HepG2 (cell line): ENCODE measurements around the gene MST1. TPM values are rescaled to one million over a fixed set of nuclear protein-coding genes. Genes with fewer than 3 reads are reported as not detected.

Experiments
- DPF2 ChIP-seq: sonication (generic); formaldehyde crosslinking; IDR thresholded peaks from 2 replicates; pipeline ENCODE4 v1.4.0; 2020; ENCODE audit warnings: mild to moderate bottlenecking, low read depth, missing genetic modification reagents, borderline replicate concordance
- ETS1 ChIP-seq: sonication (generic); formaldehyde crosslinking; IDR thresholded peaks from 2 replicates; pipeline ENCODE4 v1.4.0; 2020; ENCODE audit warnings: missing genetic modification reagents
- HBP1 ChIP-seq: IDR thresholded peaks from 2 replicates; pipeline ENCODE4 v1.6.1; 2016; ENCODE audit warnings: low read depth, control low read depth
- IKZF5 ChIP-seq: IDR thresholded peaks from 2 replicates; pipeline ENCODE4 v1.6.1; 2018; ENCODE audit warnings: missing genetic modification reagents, mild to moderate bottlenecking, missing compliant biosample characterization
- ISX ChIP-seq: sonication (generic); formaldehyde crosslinking; conservative IDR thresholded peaks from 2 replicates; pipeline ENCODE4 v1.5.0; 2020; ENCODE audit warnings: missing genetic modification reagents
- MTERF4 ChIP-seq: sonication (generic); formaldehyde crosslinking; IDR thresholded peaks from 2 replicates; pipeline ENCODE4 v1.8.0; 2023; ENCODE audit warnings: mild to moderate bottlenecking, missing genetic modification reagents
- MYPOP ChIP-seq: sonication (generic); formaldehyde crosslinking; IDR thresholded peaks from 2 replicates; pipeline ENCODE4 v1.8.1; 2023; ENCODE audit warnings: mild to moderate bottlenecking, moderate library complexity, missing genetic modification reagents
- NKX3-1 ChIP-seq: sonication (generic); formaldehyde crosslinking; IDR thresholded peaks from 2 replicates; pipeline ENCODE4 v1.5.0; 2020; ENCODE audit warnings: missing genetic modification reagents
- PAXIP1 ChIP-seq: sonication (generic); formaldehyde crosslinking; conservative IDR thresholded peaks from 2 replicates; pipeline ENCODE4 v1.4.0; 2020; ENCODE audit warnings: mild to moderate bottlenecking, missing genetic modification reagents, moderate library complexity
- RBM39 ChIP-seq: fragments of 200-400 bp; formaldehyde crosslinking; IDR thresholded peaks from one replicate; pipeline ENCODE4 v1.6.1; 2018; ENCODE audit warnings: antibody characterized with exemption, mild to moderate bottlenecking, low read depth, low read length; ENCODE audit not compliant: poor library complexity, severe bottlenecking
- SKI ChIP-seq: fragments of 450-650 bp; IDR thresholded peaks from one replicate; pipeline ENCODE4 v1.6.1; 2018; ENCODE audit warnings: mild to moderate bottlenecking; ENCODE audit not compliant: partially characterized antibody
- SNAPC5 ChIP-seq: sonication (generic); formaldehyde crosslinking; IDR thresholded peaks from 2 replicates; pipeline ENCODE4 v1.8.1; 2023; ENCODE audit warnings: mild to moderate bottlenecking, missing genetic modification reagents, borderline replicate concordance
- TARDBP ChIP-seq: sonication (generic); formaldehyde crosslinking; IDR thresholded peaks from 2 replicates; pipeline ENCODE4 v1.8.0; 2022; ENCODE audit warnings: mild to moderate bottlenecking, missing genetic modification reagents
- ZBTB33 ChIP-seq: sonication (generic); formaldehyde crosslinking; IDR thresholded peaks from 2 replicates; pipeline ENCODE4 v1.4.0; 2020; ENCODE audit warnings: missing genetic modification reagents
- ZNF230 ChIP-seq: sonication (generic); formaldehyde crosslinking; IDR thresholded peaks from 2 replicates; pipeline ENCODE4 v1.4.0; 2020; ENCODE audit warnings: mild to moderate bottlenecking, missing genetic modification reagents
- ZNF317 ChIP-seq: sonication (generic); formaldehyde crosslinking; IDR thresholded peaks from 2 replicates; pipeline ENCODE4 v1.5.0; 2020; ENCODE audit warnings: mild to moderate bottlenecking, missing genetic modification reagents
- ZNF775 ChIP-seq: sonication (generic); formaldehyde crosslinking; IDR thresholded peaks from 2 replicates; pipeline ENCODE4 v1.4.0; 2020; ENCODE audit warnings: missing genetic modification reagents, mild to moderate bottlenecking, moderate library complexity, borderline replicate concordance
- polyA plus RNA-seq, 8 experiments: library from polyadenylated mRNA; depleted of rRNA in 3 of 8; stranded (reverse) in 7 of 8; unstranded in 1 of 8; fragments of >200 nt; fragmentation: Illumina TruSeq in 4 of 8; extraction: Trizol in 4 of 8; gene quantifications; 2 replicates each; pipeline versions ENCODE4 v1.2.1 to v1.2.3, GENCODE V29; 2011 to 2016; ENCODE audit warnings: low read depth in 4 of 8, missing spikeins in 1 of 8, mixed read lengths in 1 of 8; ENCODE audit not compliant: insufficient read depth in 1 of 8
- total RNA-seq, 5 experiments: library from RNA; depleted of rRNA; stranded (reverse); fragments of >200 nt; fragmentation: Illumina TruSeq; extraction: Trizol; gene quantifications; 2 replicates each; pipeline ENCODE4 v1.2.3, GENCODE V29; 2016; ENCODE audit warnings: low read depth in 1 of 5

Gene MST1
- total and polyA plus RNA-seq, 2 of the 13 experiments (the other 11 are each of a cell fraction or from before 2014, with no cell fraction given) = 189 to 452 TPM

GRCh38 chr3:49668414-49668797 lies 20.9 kb downstream of the MST1 start (continued):
- no peak for TF ChIP-seq ZNF317 (CRISPR knock-in tag)
- TF ChIP-seq MTERF4 = no peak
- TF ChIP-seq ISX (CRISPR knock-in tag) = no peak
- 0 out of 2 replicates have a peak, but pooled peaks have one; percentile 40 for TF ChIP-seq DPF2
- peak; percentile 79 for TF ChIP-seq TARDBP (CRISPR knock-in tag)
- no peak for TF ChIP-seq NKX3-1 (CRISPR knock-in tag)
- no peak for TF ChIP-seq RBM39
- TF ChIP-seq ZNF775 = no peak
- peak; percentile 89 for TF ChIP-seq PAXIP1 (CRISPR knock-in tag)
- TF ChIP-seq ZNF230 = no peak
- TF ChIP-seq IKZF5 (CRISPR knock-in tag) = peak; percentile 78; the same call in 1 of the 2 replicates
- no peak for TF ChIP-seq ZBTB33 (CRISPR knock-in tag)
- peak; percentile 44 for TF ChIP-seq SKI
- no peak for TF ChIP-seq SNAPC5 (CRISPR knock-in tag)
- TF ChIP-seq ETS1 (CRISPR knock-in tag) = no peak
- peak; percentile 63; the same call in 1 of the 2 replicates for TF ChIP-seq MYPOP (CRISPR knock-in tag)
- 0 out of 2 replicates have a peak, but pooled peaks have one; percentile 41 for TF ChIP-seq HBP1 (CRISPR knock-in tag)
